Inferior parietal cortex (tissue), 1 donor: Measurements from ENCODE around the gene BAX.
"Not testable (repeated sequence)": the region's sequence is repeated elsewhere in the genome, so short reads cannot be mapped to it uniquely, and the experiment has no call there.

ENCODE experiments used
- DNase-seq: peaks from one replicate; pipeline ENCODE4 v3.0.0-alpha.2; 2016; ENCODE audit errors: extremely low spot score

Gene BAX

GRCh38 chr19:48954595-48955307 lies at the start of gene BAX:
BAX (plus strand) TSS chr19:48954875; CDS start chr19:48954929, 54 bp downstream.
- DNase-seq = peak; percentile 95

GRCh38 chr19:48905664-48906063 lies 49.0 kb upstream of the BAX start:
- no peak for DNase-seq

- DNase-seq = no peak
These were observed 48.4 kb upstream of the BAX start for GRCh38 chr19:48906324-48906723.

GRCh38 chr19:48907671-48908070 lies 47.0 kb upstream of the BAX start:
- no peak for DNase-seq

- not testable (repeated sequence) for DNase-seq
These were observed 45.1 kb upstream of the BAX start for GRCh38 chr19:48909424-48910077.

GRCh38 chr19:48910803-48911202 lies 43.9 kb upstream of the BAX start:
- no peak for DNase-seq

- no peak for DNase-seq
These were observed 41.4 kb upstream of the BAX start for GRCh38 chr19:48913114-48913889.

- DNase-seq = no peak
These were observed 40.5 kb upstream of the BAX start for GRCh38 chr19:48914181-48914580.

GRCh38 chr19:48915757-48916156 lies 38.9 kb upstream of the BAX start:
- no peak for DNase-seq

- no peak for DNase-seq
These were observed 36.6 kb upstream of the BAX start for GRCh38 chr19:48918071-48918470.

GRCh38 chr19:48918801-48919247 lies 35.9 kb upstream of the BAX start:
- no peak for DNase-seq

GRCh38 chr19:48919271-48919670 lies 35.4 kb upstream of the BAX start:
- not testable (repeated sequence) for DNase-seq

- DNase-seq = no peak
These were observed 33.7 kb upstream of the BAX start for GRCh38 chr19:48920949-48921348.

GRCh38 chr19:48921721-48922500 lies 32.8 kb upstream of the BAX start:
- DNase-seq = no peak

GRCh38 chr19:48922548-48923490 lies 31.9 kb upstream of the BAX start:
- no peak for DNase-seq

- DNase-seq = no peak
These were observed 29.3 kb upstream of the BAX start for GRCh38 chr19:48925240-48925843.

- not testable (repeated sequence) for DNase-seq
These were observed 28.8 kb upstream of the BAX start for GRCh38 chr19:48925890-48926289.

- DNase-seq = peak; percentile 79
These were observed 27.8 kb upstream of the BAX start for GRCh38 chr19:48926909-48927308.

- not testable (repeated sequence) for DNase-seq
These were observed 27.0 kb upstream of the BAX start for GRCh38 chr19:48927692-48928091.
